K562 (cell line): ENCODE results near the gene TRNP1. TPM values are rescaled to one million over a fixed set of nuclear protein-coding genes. Genes with fewer than 3 reads are reported as not detected.
A peak's percentile ranks its signal among the peaks of the same experiment; 100 is the strongest.

Experiments used
- CREB1 ChIP-seq, 2 experiments: sonication (generic) in 1 of 2; formaldehyde crosslinking in 1 of 2; IDR thresholded peaks; 2 replicates each; pipeline versions ENCODE4 v1.6.1 to v1.8.0; 2012 to 2022; ENCODE audit warnings: inconsistent platforms in 1 of 2, mild to moderate bottlenecking in 1 of 2, missing genetic modification reagents in 1 of 2, moderate library complexity in 1 of 2
- GTF2F1 ChIP-seq: IDR thresholded peaks from 2 replicates; pipeline ENCODE4 v1.6.1; 2011; ENCODE audit warnings: low read depth, low read length, improper control_type of control experiment
- LEF1 ChIP-seq: fragments of 450-650 bp; IDR thresholded peaks from 2 replicates; pipeline ENCODE4 v1.6.1; 2016; ENCODE audit warnings: mild to moderate bottlenecking
- NR3C1 ChIP-seq: sonication (generic); formaldehyde crosslinking; IDR thresholded peaks from 2 replicates; pipeline ENCODE4 v1.8.1; 2022; ENCODE audit warnings: missing genetic modification reagents
- POLR2AphosphoS5 ChIP-seq: IDR thresholded peaks from 2 replicates; pipeline ENCODE4 v1.6.1; 2011; ENCODE audit warnings: mild to moderate bottlenecking, low read depth, low read length, moderate library complexity; ENCODE audit not compliant: control insufficient read depth, insufficient read depth
- PRDM10 ChIP-seq: fragments of 450-650 bp; IDR thresholded peaks from 2 replicates; pipeline ENCODE4 v1.6.1; 2018; ENCODE audit not compliant: partially characterized antibody
- RNF219 ChIP-seq: fragments of 250-450 bp; sonication (Bioruptor Pico); IDR thresholded peaks from 2 replicates; pipeline ENCODE4 v1.5.0; 2022; ENCODE audit warnings: mild to moderate bottlenecking
- ZNF830 ChIP-seq: fragments of 250-450 bp; sonication (Bioruptor Pico); IDR thresholded peaks from 2 replicates; pipeline ENCODE4 v1.5.0; 2021; ENCODE audit warnings: mild to moderate bottlenecking
- polyA plus RNA-seq, 8 experiments: library from polyadenylated mRNA; depleted of rRNA in 4 of 8; stranded (reverse) in 5 of 8; unstranded in 3 of 8; fragments of >200 nt; fragmentation: Nextera tagmentation in 2 of 8; fragmentation: Illumina TruSeq in 1 of 8; extraction: Ambion mirVana in 2 of 8; extraction: Trizol in 1 of 8; gene quantifications; 2 replicates each; pipeline versions ENCODE4 v1.2.1 to v1.2.3, GENCODE V29; 2011 to 2014; ENCODE audit warnings: inconsistent platforms in 1 of 8, missing spikeins in 1 of 8
- total RNA-seq, 7 experiments: library from RNA; depleted of rRNA in 6 of 7; stranded (reverse); fragments of >200 nt in 6 of 7; fragmentation: Illumina TruSeq in 2 of 7; extraction: Trizol in 2 of 7; gene quantifications; 2 replicates each; pipeline versions ENCODE4 v1.2.1 to v1.2.3, GENCODE V29; 2011 to 2021; ENCODE audit warnings: low replicate concordance in 1 of 7
- TF ChIP-seq, protein P1 (sequence below), 2 experiments: IDR thresholded peaks; 2 replicates each; pipeline ENCODE4 v1.6.1; 2011; ENCODE audit warnings: borderline replicate concordance in 1 of 2, control low read depth in 1 of 2, low read depth in 1 of 2, low read length in 1 of 2, mild to moderate bottlenecking in 1 of 2, mixed read lengths in 1 of 2, moderate library complexity in 1 of 2; ENCODE audit not compliant: insufficient read depth in 1 of 2, insufficient read length in 1 of 2, poor library complexity in 1 of 2, severe bottlenecking in 1 of 2; ENCODE audit errors: extremely low read depth in 1 of 2

Gene TRNP1
- total and polyA plus RNA-seq, 9 of the 15 experiments (the other 6 are each of a cell fraction or from before 2014, with no cell fraction given) = 0.03 to 1.3 (median 0.95) TPM

DNA sequence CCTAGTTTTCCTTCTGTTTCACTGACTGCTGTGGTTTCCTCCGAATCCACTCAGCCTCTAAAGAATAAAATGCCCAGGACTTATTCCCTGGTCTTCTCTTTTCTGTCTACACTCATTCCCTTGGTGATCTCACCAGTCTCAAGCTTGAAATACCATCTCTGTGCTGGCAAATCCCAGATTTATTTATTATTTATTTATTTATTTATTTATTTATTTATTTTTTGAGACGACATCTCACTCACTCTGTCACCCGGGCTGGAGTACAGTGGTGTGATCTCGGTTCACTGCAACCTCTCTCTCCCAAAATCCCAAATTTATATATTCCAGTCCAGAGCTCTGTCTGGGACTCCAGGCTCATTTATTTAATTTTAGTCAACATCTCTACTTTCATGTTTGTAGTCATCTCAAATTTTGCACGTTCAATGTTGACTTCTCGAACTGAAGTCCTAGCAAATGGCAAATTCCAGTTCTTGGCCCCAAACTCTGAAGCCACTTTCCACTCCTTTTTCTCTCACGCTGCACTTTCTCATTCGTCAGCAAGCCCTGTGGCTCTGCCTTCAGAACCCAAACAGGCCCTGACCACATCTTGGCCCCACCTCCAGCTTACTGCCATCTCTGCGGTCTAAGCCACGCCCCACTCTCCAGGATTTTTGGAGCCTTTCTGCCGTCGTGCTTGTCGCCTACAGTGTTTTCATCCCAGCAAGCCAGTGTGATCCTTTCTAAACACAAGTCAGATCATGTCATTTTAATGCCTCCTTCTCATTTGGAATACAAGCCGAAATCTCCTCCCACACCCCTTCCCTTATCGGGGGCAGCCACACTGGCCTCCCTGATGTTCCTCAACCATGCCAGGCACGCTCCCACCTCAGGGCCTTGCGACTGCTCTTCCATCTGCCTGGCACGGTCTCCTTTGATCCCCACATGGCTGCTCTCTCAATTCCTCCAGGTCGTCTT is 33.4 kb downstream of the TRNP1 start (continued):
- TF ChIP-seq PRDM10 (no peak), ZNF830 (CRISPR knock-in tag) (no peak), RNF219 (CRISPR knock-in tag) (0 out of 2 replicates have a peak, but pooled peaks have one; percentile 48), LEF1 (peak; percentile 29; the same call in 1 of the 2 replicates), POLR2AphosphoS5 (0 out of 2 replicates have a peak, but pooled peaks have one; percentile 33), CREB1 (IDR thresholded peaks at IDR 0.05) (no peak), CREB1 (CRISPR knock-in tag; IDR thresholded peaks at IDR 0.05) (peak; percentile 23; the same call in 1 of the 2 replicates), NR3C1 (CRISPR knock-in tag) (no peak), GTF2F1 (no peak)
- TF ChIP-seq, protein P1, sequence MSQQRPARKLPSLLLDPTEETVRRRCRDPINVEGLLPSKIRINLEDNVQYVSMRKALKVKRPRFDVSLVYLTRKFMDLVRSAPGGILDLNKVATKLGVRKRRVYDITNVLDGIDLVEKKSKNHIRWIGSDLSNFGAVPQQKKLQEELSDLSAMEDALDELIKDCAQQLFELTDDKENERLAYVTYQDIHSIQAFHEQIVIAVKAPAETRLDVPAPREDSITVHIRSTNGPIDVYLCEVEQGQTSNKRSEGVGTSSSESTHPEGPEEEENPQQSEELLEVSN (IDR thresholded peaks at IDR 0.05; ENCODE audit: borderline replicate concordance in 1 of 2, extremely low read depth in 1 of 2, insufficient read depth in 1 of 2, insufficient read length in 1 of 2, low read depth in 1 of 2, low read length in 1 of 2, poor library complexity in 1 of 2, severe bottlenecking in 1 of 2) = peak in 1 of 2 experiments; percentile 47
